Measurements from ENCODE around the gene CAMK4.

CAMK4 gene

GRCh38 chr5:111532886-111533582, 308.9 kb downstream of the CAMK4 start:
- Mint-ChIP-seq H3K27ac (no peak overlapping the region), H3K9me3 (ENCODE audit: low read depth) (no peaks in the 10 kb centered on the region), H3K4me1 (ENCODE audit: low read depth) (peaks cover 22% of the 10 kb centered on the region), H3K36me3 (peaks cover 2% of the 10 kb centered on the region), H3K27me3 (no peaks in the 10 kb centered on the region), H3K4me3 (no peak overlapping the region)

- no peak overlapping the region for H3K27ac Mint-ChIP-seq
- H3K4me3 Mint-ChIP-seq: no peak overlapping the region
These were observed 311.8 kb downstream of the CAMK4 start for GRCh38 chr5:111535879-111536549.

GRCh38 chr5:111537141-111538024, 313.2 kb downstream of the CAMK4 start:
- H3K27me3 Mint-ChIP-seq: peaks cover 5% of the 10 kb centered on the region
- peaks cover 2% of the 10 kb centered on the region for H3K36me3 Mint-ChIP-seq
- H3K9me3 Mint-ChIP-seq (ENCODE audit: low read depth): no peaks in the 10 kb centered on the region
- no peaks in the 10 kb centered on the region for H3K4me1 Mint-ChIP-seq (ENCODE audit: low read depth)
- H3K4me3 Mint-ChIP-seq: no peak overlapping the region
- no peak overlapping the region for H3K27ac Mint-ChIP-seq

More at GRCh38 chr5:111535879-111536549, 311.8 kb downstream of the CAMK4 start:
- peaks cover 7% of the 10 kb centered on the region for H3K4me1 Mint-ChIP-seq (ENCODE audit: low read depth)
- peaks cover 5% of the 10 kb centered on the region for H3K27me3 Mint-ChIP-seq
- no peaks in the 10 kb centered on the region for H3K9me3 Mint-ChIP-seq (ENCODE audit: low read depth)
- H3K36me3 Mint-ChIP-seq: peaks cover 2% of the 10 kb centered on the region

Measured in activated naive CD8-positive, alpha-beta T cell (primary cell).